Endothelial cell of umbilical vein (primary cell): Measurements from ENCODE around the gene AGAP3. TPM values are rescaled to one million over a fixed set of nuclear protein-coding genes. Genes with fewer than 3 reads are reported as not detected.

Experiments
- BruUV-seq: library from RNA; stranded (reverse); fragments of 400-500 nt; replicated peaks from 2 replicates; lab custom pipeline; 2021; lab: Mats Ljungman, UMichigan
- CTCF ChIA-PET: fragments of 300-600, 350-600 bp; sonication (Branson Sonifier 250); formaldehyde crosslinking; loops from one replicate; lab custom pipeline; 2021; ENCODE audit warnings: antibody characterized with exemption, inconsistent platforms; lab: Charles Lee
- POLR2A ChIA-PET: fragments of 300-600, 350-600 bp; sonication (Branson Sonifier 250); formaldehyde crosslinking; loops from one replicate; lab custom pipeline; 2021; ENCODE audit warnings: antibody characterized with exemption, inconsistent platforms; lab: Charles Lee
- DNase-seq: peaks from one replicate; pipeline ENCODE4 v3.0.0-alpha.2; 2011; ENCODE audit warnings: low read depth, low spot score
- FAIRE-seq: peaks from 2 replicates; lab custom pipeline; 2011; peaks lifted over from hg19 to GRCh38; lab: Jason Lieb, UNC
- H2AFZ ChIP-seq: 2 replicates; pipeline ENCODE4 v1.6.0; 2012; ENCODE audit warnings: low read depth, low read length, control low read depth, inconsistent platforms
- H3K27ac ChIP-seq: 2 replicates; pipeline ENCODE4 v1.5.1; 2011; ENCODE audit warnings: low read depth, mild to moderate bottlenecking, control low read depth, low read length, moderate library complexity; ENCODE audit not compliant: insufficient read depth
- H3K27me3 ChIP-seq, 2 experiments: 2 replicates each; pipeline versions ENCODE4 v1.6.0 to v1.6.1; 2011; ENCODE audit warnings: low read length in 2 of 2, mixed read lengths in 1 of 2; ENCODE audit not compliant: control insufficient read depth in 2 of 2, insufficient read depth in 2 of 2
- H3K36me3 ChIP-seq, 2 experiments: 2 replicates in 1 of 2; 3 replicates in 1 of 2; pipeline ENCODE4 v1.5.1; 2011; ENCODE audit warnings: low read length in 2 of 2, mild to moderate bottlenecking in 1 of 2, moderate library complexity in 1 of 2; ENCODE audit not compliant: control insufficient read depth in 2 of 2, insufficient read depth in 2 of 2; ENCODE audit errors: extremely low read depth in 1 of 2
- H3K4me1 ChIP-seq: 3 replicates; pipeline ENCODE4 v1.5.1; 2011; ENCODE audit warnings: mild to moderate bottlenecking, low read length; ENCODE audit not compliant: control insufficient read depth, insufficient read depth; ENCODE audit errors: extremely low read depth
- H3K4me2 ChIP-seq: 2 replicates; pipeline ENCODE4 v1.6.1; 2011; ENCODE audit warnings: low read length, control low read depth, mixed read lengths; ENCODE audit not compliant: insufficient read depth
- H3K4me3 ChIP-seq, 3 experiments: fragments of 200-600 bp in 1 of 3; sonication (generic), shearing (Covaris generic) in 1 of 3; replicated peaks in 1 of 3; 2 replicates each; pipeline ENCODE4 v1.5.1; 2011 to 2016; ENCODE audit warnings: control low read depth in 3 of 3, low read length in 3 of 3, mild to moderate bottlenecking in 2 of 3, inconsistent platforms in 1 of 3, low read depth in 1 of 3, moderate library complexity in 1 of 3; ENCODE audit not compliant: insufficient read depth in 1 of 3
- H3K79me2 ChIP-seq: 2 replicates; pipeline ENCODE4 v1.6.0; 2012; ENCODE audit warnings: low read length, inconsistent platforms; ENCODE audit not compliant: control insufficient read depth, insufficient read depth
- H3K9ac ChIP-seq: replicated peaks from 2 replicates; pipeline ENCODE3; 2011; ENCODE audit warnings: low read length, control low read depth; ENCODE audit not compliant: insufficient read depth; ENCODE audit errors: extremely low read depth
- H3K9me1 ChIP-seq: replicated peaks from 3 replicates; pipeline ENCODE4 v1.6.0; 2011; ENCODE audit warnings: mild to moderate bottlenecking, low read length; ENCODE audit not compliant: control insufficient read depth, insufficient read depth; ENCODE audit errors: extremely low read depth
- H3K9me3 ChIP-seq: replicated peaks from 2 replicates; pipeline ENCODE4 v1.5.1; 2012; ENCODE audit warnings: low read length, inconsistent platforms; ENCODE audit not compliant: control insufficient read depth, insufficient read depth
- H4K20me1 ChIP-seq: replicated peaks from 2 replicates; pipeline ENCODE3; 2011; ENCODE audit warnings: mild to moderate bottlenecking, low read length; ENCODE audit not compliant: control insufficient read depth, insufficient read depth; ENCODE audit errors: extremely low read depth
- MYC ChIP-seq: IDR thresholded peaks from one replicate; pipeline ENCODE4 v1.6.1; 2011; ENCODE audit warnings: mild to moderate bottlenecking, low read depth, low read length
- POLR2A ChIP-seq: IDR thresholded peaks from 2 replicates; pipeline ENCODE4 v1.6.1; 2012; ENCODE audit warnings: low read depth, mild to moderate bottlenecking, control low read depth, low read length
- POLR2AphosphoS5 ChIP-seq: IDR thresholded peaks from 2 replicates; pipeline ENCODE4 v1.6.1; 2012; ENCODE audit warnings: low read depth, mild to moderate bottlenecking, control low read depth, low read length, moderate library complexity; ENCODE audit not compliant: insufficient read depth
- dilution Hi-C: fragments of 300-500 bp; cut with MboI; formaldehyde crosslinking; loops from one replicate; pipeline ENCODE4 v1.15.0; 2019; ENCODE audit warnings: low sequenced_read_pairs; ENCODE audit not compliant: extremely low pct_ligation_motif_present
- intact Hi-C: fragments of 100-400 bp; cut with micrococcal nuclease; formaldehyde crosslinking; loops from one replicate; pipeline ENCODE4 v1.10.0; 2022
- polyA plus RNA-seq, 4 experiments: library from polyadenylated mRNA; depleted of rRNA in 3 of 4; stranded (reverse) in 3 of 4; unstranded in 1 of 4; fragments of >200 nt; gene quantifications; 2 replicates each; pipeline versions ENCODE4 v1.2.1 to v1.2.3, GENCODE V29; 2011 to 2012; ENCODE audit warnings: missing spikeins in 1 of 4
- total RNA-seq: library from RNA; stranded (reverse); gene quantifications from 2 replicates; pipeline ENCODE4 v1.2.3, GENCODE V29; 2021
- TF ChIP-seq, protein P1 (sequence below), 2 donors: IDR thresholded peaks; 1 replicate in 1 of 2; 2 replicates in 1 of 2; pipeline ENCODE4 v1.5.1; 2011; ENCODE audit warnings: low read length in 2 of 2, mild to moderate bottlenecking in 2 of 2, moderate library complexity in 2 of 2, control low read depth in 1 of 2, inconsistent platforms in 1 of 2, low read depth in 1 of 2; ENCODE audit not compliant: insufficient read depth in 1 of 2; ENCODE audit errors: extremely low read depth in 1 of 2
- TF ChIP-seq, protein P2 (sequence below): IDR thresholded peaks from 2 replicates; pipeline ENCODE4 v1.6.1; 2011; ENCODE audit not compliant: insufficient read depth, insufficient read length

The AGAP3 gene
- total and polyA plus RNA-seq, 2 donors (not counting 3 experiments of a cell fraction or from before 2014, with no cell fraction given): 171 to 174 TPM

DNA sequence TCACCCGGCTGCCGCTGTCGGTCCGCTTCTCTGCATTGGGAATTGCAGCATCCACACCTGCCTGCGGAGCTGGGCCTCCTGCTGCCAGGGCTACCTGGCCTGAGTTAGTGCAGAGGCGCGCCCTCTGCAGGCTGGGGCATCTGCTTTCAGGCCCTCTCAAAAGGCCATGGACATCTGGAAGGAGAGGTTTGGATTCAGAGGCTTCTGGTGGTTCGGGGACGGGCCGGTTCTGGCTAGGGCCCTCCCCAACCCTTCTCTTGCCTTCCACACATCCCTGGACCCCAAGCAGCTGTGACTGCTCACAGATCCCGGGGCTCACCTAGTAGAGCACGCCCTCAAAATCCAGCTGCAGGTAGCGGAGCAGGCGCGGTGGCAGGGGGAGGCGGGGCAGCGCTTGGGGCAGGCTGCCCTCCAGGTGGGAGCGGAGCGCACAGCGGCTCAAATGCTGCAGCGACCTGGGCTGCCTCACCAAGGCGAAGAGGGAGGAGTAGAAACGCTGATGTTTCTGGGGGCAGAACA, 89.6 kb downstream of the AGAP3 start:
- dilution Hi-C loops (no loop called here), intact Hi-C loops (no loop called here)
- no peaks in the 10 kb centered on the region for H3K4me1 ChIP-seq
- H3K9me1 ChIP-seq: no peaks in the 10 kb centered on the region
- ChIA-PET POLR2A (no interaction called here), CTCF (interaction anchor here (1.6 to 2.6 kb wide), 2 partner anchors 68 to 213 kb away, joined by 5 to 6 read pairs; no protein-coding TSS in a partner anchor)
- no peak for FAIRE-seq
- H3K36me3 ChIP-seq: no peaks in the 10 kb centered on the region
- no peak overlapping the region for H3K27ac ChIP-seq
- no peak overlapping the region for H3K9ac ChIP-seq
- TF ChIP-seq POLR2AphosphoS5 (no peak), MYC (no peak), POLR2A (no peak)
- TF ChIP-seq, protein P1, sequence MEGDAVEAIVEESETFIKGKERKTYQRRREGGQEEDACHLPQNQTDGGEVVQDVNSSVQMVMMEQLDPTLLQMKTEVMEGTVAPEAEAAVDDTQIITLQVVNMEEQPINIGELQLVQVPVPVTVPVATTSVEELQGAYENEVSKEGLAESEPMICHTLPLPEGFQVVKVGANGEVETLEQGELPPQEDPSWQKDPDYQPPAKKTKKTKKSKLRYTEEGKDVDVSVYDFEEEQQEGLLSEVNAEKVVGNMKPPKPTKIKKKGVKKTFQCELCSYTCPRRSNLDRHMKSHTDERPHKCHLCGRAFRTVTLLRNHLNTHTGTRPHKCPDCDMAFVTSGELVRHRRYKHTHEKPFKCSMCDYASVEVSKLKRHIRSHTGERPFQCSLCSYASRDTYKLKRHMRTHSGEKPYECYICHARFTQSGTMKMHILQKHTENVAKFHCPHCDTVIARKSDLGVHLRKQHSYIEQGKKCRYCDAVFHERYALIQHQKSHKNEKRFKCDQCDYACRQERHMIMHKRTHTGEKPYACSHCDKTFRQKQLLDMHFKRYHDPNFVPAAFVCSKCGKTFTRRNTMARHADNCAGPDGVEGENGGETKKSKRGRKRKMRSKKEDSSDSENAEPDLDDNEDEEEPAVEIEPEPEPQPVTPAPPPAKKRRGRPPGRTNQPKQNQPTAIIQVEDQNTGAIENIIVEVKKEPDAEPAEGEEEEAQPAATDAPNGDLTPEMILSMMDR (IDR thresholded peaks at IDR 0.05; ENCODE audit: extremely low read depth in 1 of 2, insufficient read depth in 1 of 2, low read depth in 1 of 2, low read length in 2 of 2): no peak
- TF ChIP-seq, protein P2, sequence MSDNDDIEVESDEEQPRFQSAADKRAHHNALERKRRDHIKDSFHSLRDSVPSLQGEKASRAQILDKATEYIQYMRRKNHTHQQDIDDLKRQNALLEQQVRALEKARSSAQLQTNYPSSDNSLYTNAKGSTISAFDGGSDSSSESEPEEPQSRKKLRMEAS: no peak
- H2AFZ ChIP-seq: no peak overlapping the region
- H3K4me2 ChIP-seq: no peak overlapping the region
- no peaks in the 10 kb centered on the region for H4K20me1 ChIP-seq
- no peaks in the 10 kb centered on the region for H3K9me3 ChIP-seq
- BruUV-seq: no TSS peak
- no peak overlapping the region for H3K4me3 ChIP-seq
- H3K79me2 ChIP-seq: no peaks in the 10 kb centered on the region
- peaks cover 3 to 12% of the 10 kb centered on the region in 2 experiments for H3K27me3 ChIP-seq
- no peak for DNase-seq

DNA sequence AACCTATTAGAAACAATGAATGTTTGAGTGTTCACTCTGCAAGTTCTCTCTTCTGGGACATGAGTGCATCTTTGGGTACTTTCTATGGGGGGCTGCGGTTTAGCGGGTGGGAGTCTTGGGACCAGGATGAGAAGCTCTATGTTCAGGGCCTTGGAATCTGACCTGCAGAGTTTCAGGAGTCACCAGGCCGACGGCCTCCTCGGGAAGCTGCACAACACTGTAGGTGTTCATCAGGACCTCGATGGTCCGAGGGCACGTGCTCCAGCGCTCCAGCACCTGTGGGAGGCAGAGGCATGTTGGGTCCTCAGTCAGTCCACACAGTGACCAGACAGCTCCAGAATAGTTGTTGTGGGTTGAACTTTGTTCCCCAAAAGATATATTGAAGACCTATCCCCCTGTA, 90.1 kb downstream of the AGAP3 start:
- no peaks in the 10 kb centered on the region for H3K9me3 ChIP-seq
- dilution Hi-C loops: no loop called here
- H4K20me1 ChIP-seq: no peaks in the 10 kb centered on the region
- H3K4me1 ChIP-seq: no peaks in the 10 kb centered on the region
- intact Hi-C loops: no loop called here
- FAIRE-seq: no peak
- no peak for DNase-seq
- no peaks in the 10 kb centered on the region for H3K79me2 ChIP-seq
- no peaks in the 10 kb centered on the region for H3K36me3 ChIP-seq
- H3K4me2 ChIP-seq: no peak overlapping the region
- no peak for TF ChIP-seq POLR2A
- no TSS peak for BruUV-seq
- no peaks in the 10 kb centered on the region for H3K9me1 ChIP-seq
- ChIA-PET CTCF (interaction anchor here (1.6 to 2.6 kb wide), 2 partner anchors 68 to 214 kb away, joined by 5 to 6 read pairs; no protein-coding TSS in a partner anchor), POLR2A (no interaction called here)
- H2AFZ ChIP-seq: no peak overlapping the region
- no peak overlapping the region for H3K4me3 ChIP-seq
- H3K27me3 ChIP-seq: peaks cover 3 to 12% of the 10 kb centered on the region in 2 experiments
- no peak overlapping the region for H3K27ac ChIP-seq
- H3K9ac ChIP-seq: no peak overlapping the region
